Testis (tissue), 3 donors: ENCODE data around the gene FEM1A. TPM values are rescaled to one million over a fixed set of nuclear protein-coding genes. Genes with fewer than 3 reads are reported as not detected.

Experiments used
- DNase-seq: peaks from one replicate; pipeline ENCODE4 v3.0.0-alpha.2; 2019
- H3K27ac ChIP-seq, 2 donors: fragments of 200-600 bp; sonication (generic); one replicate each; pipeline ENCODE4 v1.5.1; 2019
- H3K27me3 ChIP-seq: fragments of 200-600 bp; sonication (generic); one replicate; pipeline ENCODE4 v1.5.1; 2019
- H3K36me3 ChIP-seq: fragments of 200-600 bp; sonication (generic); one replicate; pipeline ENCODE4 v1.5.1; 2017; ENCODE audit warnings: low read depth; ENCODE audit errors: missing control alignments
- H3K4me1 ChIP-seq: fragments of 200-600 bp; sonication (generic); one replicate; pipeline ENCODE4 v1.5.1; 2019
- H3K4me3 ChIP-seq, 2 donors: fragments of 200-600 bp; sonication (generic); one replicate each; pipeline ENCODE4 v1.5.1; 2017 to 2019
- H3K9me3 ChIP-seq: fragments of 200-600 bp; sonication (generic); one replicate; pipeline ENCODE4 v1.5.1; 2017
- CTCF ChIP-seq, 3 experiments: fragments of 450-650 bp in 2 of 3; fragments of 200-600 bp in 1 of 3; sonication (generic) in 1 of 3; IDR thresholded peaks; one replicate each; pipeline ENCODE4 v1.5.1; 2016 to 2019; ENCODE audit warnings: antibody characterized with exemption in 3 of 3, mild to moderate bottlenecking in 2 of 3, moderate library complexity in 1 of 3
- POLR2A ChIP-seq: fragments of 450-650 bp; IDR thresholded peaks from one replicate; pipeline ENCODE4 v1.6.1; 2017; ENCODE audit warnings: antibody characterized with exemption, mild to moderate bottlenecking, moderate library complexity
- WGBS, 2 donors: methylation state at CpG; one replicate each; pipeline ENCODE4 v1.1.5; 2018; 5-methylcytosine and 5-hydroxymethylcytosine counted together
- intact Hi-C: fragments of 100-400 bp; cut with DNase I; formaldehyde crosslinking; loops from one replicate; pipeline ENCODE4 v1.15.1; 2023; ENCODE audit warnings: low total_unique reads
- microRNA-seq, 2 donors: library from miRNA; unstranded; fragments of <30 nt; microRNA quantifications; one replicate each; pipeline ENCODE4, GENCODE V29; 2016; ENCODE audit warnings: borderline number of aligned reads in 2 of 2, borderline replicate concordance in 1 of 2
- polyA plus RNA-seq: library from polyadenylated mRNA; stranded (reverse); fragments of 350-450 nt; fragmentation: Illumina TruSeq; extraction: RNeasy Lipid Tissue Mini Kit (QIAGEN cat#74804); gene quantifications from one replicate; pipeline ENCODE4 v1.2.3, GENCODE V29; 2014; ENCODE audit warnings: low read depth, low replicate concordance; ENCODE audit not compliant: insufficient read depth
- small RNA-seq, 2 donors: library from RNA; depleted of rRNA; stranded (forward); fragments of <200 nt; gene quantifications; one replicate each; pipeline ENCODE3, GENCODE V24; 2016
- total RNA-seq, 2 donors: library from RNA; depleted of rRNA; stranded (reverse); fragments of >200 nt; gene quantifications; one replicate each; pipeline ENCODE4 v1.2.3, GENCODE V29; 2016

The FEM1A gene
- total and polyA plus RNA-seq, 3 donors from 2014 or later = 7.5 to 15.8 (median 14.3) TPM

- no peak for TF ChIP-seq CTCF (IDR thresholded peaks at IDR 0.05)
- TF ChIP-seq POLR2A = no peak
- Histone ChIP-seq H3K4me1 (no peaks in the 10 kb centered on the region), H3K4me3 (no peak overlapping the region), H3K9me3 (no peaks in the 10 kb centered on the region), H3K27ac (no peak overlapping the region), H3K27me3 (no peaks in the 10 kb centered on the region), H3K36me3 (no peaks in the 10 kb centered on the region)
- no peak for DNase-seq
- intact Hi-C loops = no loop called here
- 87 to 90% methylated on average over 7 of the region's 7 CpGs for WGBS, 2 donors
These were observed 57.5 kb downstream of the FEM1A start for GRCh38 chr19:4849019-4849418.

Small RNAs within 50 kb of the gene (microRNA-seq; reads per million reads assigned to microRNA genes)
- 3.5 to 5.5 reads per million in 2 donors for gene MIR7-3

Small RNAs within 50 kb of the gene (small RNA-seq; reads per million reads assigned to genes)
- gene MIR7-3 = 0 reads per million in 2 donors

Other genes with a start within 250 kb of the FEM1A start
- gene SEMA6B, start 232.1 kb upstream of the FEM1A start, total RNA-seq = 1 to 10 TPM; 3.5 to 4.2 TPM
- 5.0 TPM for gene SEMA6B, start 232.1 kb upstream of the FEM1A start, polyA plus RNA-seq
- 10 to 100 TPM in 1 of 2 donors, 1 to 10 TPM in 1; 9.7 to 15.9 TPM for gene TNFAIP8L1, start 152.2 kb upstream of the FEM1A start, total RNA-seq
- 13.4 TPM for gene TNFAIP8L1, start 152.2 kb upstream of the FEM1A start, polyA plus RNA-seq
- 10 to 100 TPM; 51.6 to 61.4 TPM for gene MYDGF, start 121.4 kb upstream of the FEM1A start, total RNA-seq
- gene MYDGF, start 121.4 kb upstream of the FEM1A start, polyA plus RNA-seq = 87.0 TPM
- gene DPP9, start 67.9 kb upstream of the FEM1A start, total RNA-seq = 10 to 100 TPM; 65.1 to 74.2 TPM
- 24.6 TPM for gene DPP9, start 67.9 kb upstream of the FEM1A start, polyA plus RNA-seq
- gene TICAM1, start 40.0 kb downstream of the FEM1A start, total RNA-seq = 1 to 10 TPM; 5.0 to 6.3 TPM
- gene TICAM1, start 40.0 kb downstream of the FEM1A start, polyA plus RNA-seq = 4.8 TPM
- gene PLIN3, start 75.9 kb downstream of the FEM1A start, total RNA-seq = 10 to 100 TPM; 63.4 to 82.8 TPM
- 109 TPM for gene PLIN3, start 75.9 kb downstream of the FEM1A start, polyA plus RNA-seq
- gene ARRDC5, start 111.2 kb downstream of the FEM1A start, total RNA-seq = 10 to 100 TPM in 1 of 2 donors, 1 to 10 TPM in 1; 8.7 to 17.4 TPM
- 26.2 TPM for gene ARRDC5, start 111.2 kb downstream of the FEM1A start, polyA plus RNA-seq
- 10 to 100 TPM in 1 of 2 donors, 1 to 10 TPM in 1; 10.0 to 11.7 TPM for gene UHRF1, start 117.8 kb downstream of the FEM1A start, total RNA-seq
- gene UHRF1, start 117.8 kb downstream of the FEM1A start, polyA plus RNA-seq = 9.3 TPM
- 10 to 100 TPM; 67.7 to 72.7 TPM for gene KDM4B, start 177.4 kb downstream of the FEM1A start, total RNA-seq
- gene KDM4B, start 177.4 kb downstream of the FEM1A start, polyA plus RNA-seq = 33.3 TPM